MCF 10A (cell line): ENCODE measurements around the gene COL13A1. TPM values are rescaled to one million over a fixed set of nuclear protein-coding genes. Genes with fewer than 3 reads are reported as not detected.

Experiments used
- BruUV-seq: library from RNA; stranded (reverse); fragments of 400-500 nt; replicated peaks from 2 replicates; lab custom pipeline; 2021; lab: Mats Ljungman, UMichigan
- CTCF ChIA-PET: fragments of 300-600 bp; sonication (Branson Sonifier 250); formaldehyde crosslinking; extraction: SDS; loops from one replicate; lab custom pipeline; 2021; ENCODE audit warnings: antibody characterized with exemption, inconsistent platforms; lab: Yijun Ruan, JAX
- POLR2A ChIA-PET: fragments of 300-600, 350-650 bp; sonication (Branson Sonifier 250); formaldehyde crosslinking; extraction: SDS; loops from one replicate; lab custom pipeline; 2020; ENCODE audit warnings: antibody characterized with exemption, inconsistent platforms; lab: Yijun Ruan, JAX
- DNase-seq: peaks from one replicate; pipeline ENCODE4 v3.0.0-alpha.2; 2018; ENCODE audit not compliant: unreplicated experiment
- H3K27ac Mint-ChIP-seq: one replicate; pipeline ENCODE4 v1.8.0; 2022; ENCODE audit warnings: mild to moderate bottlenecking, low read depth, mixed read lengths; ENCODE audit not compliant: unreplicated experiment
- H3K27me3 Mint-ChIP-seq: one replicate; pipeline ENCODE4 v1.8.0; 2022; ENCODE audit warnings: mixed read lengths; ENCODE audit not compliant: insufficient read depth, unreplicated experiment
- H3K36me3 Mint-ChIP-seq: one replicate; pipeline ENCODE4 v1.8.0; 2022; ENCODE audit warnings: mild to moderate bottlenecking, moderate library complexity, mixed read lengths; ENCODE audit not compliant: insufficient read depth, unreplicated experiment
- H3K4me1 Mint-ChIP-seq: one replicate; pipeline ENCODE4 v1.8.0; 2022; ENCODE audit warnings: mixed read lengths; ENCODE audit not compliant: insufficient read depth, unreplicated experiment
- H3K4me3 Mint-ChIP-seq: one replicate; pipeline ENCODE4 v1.8.0; 2022; ENCODE audit warnings: mild to moderate bottlenecking, moderate library complexity, mixed read lengths; ENCODE audit not compliant: unreplicated experiment
- H3K9me3 Mint-ChIP-seq: one replicate; pipeline ENCODE4 v1.8.0; 2022; ENCODE audit warnings: mixed read lengths; ENCODE audit not compliant: unreplicated experiment
- CTCF ChIP-seq: fragments of 200-600 bp; IDR thresholded peaks from one replicate; pipeline ENCODE4 v1.8.0; 2022; ENCODE audit warnings: antibody characterized with exemption, mild to moderate bottlenecking; ENCODE audit not compliant: unreplicated experiment
- intact Hi-C: fragments of 100-400 bp; cut with micrococcal nuclease; formaldehyde crosslinking; loops from 2 replicates; pipeline ENCODE4 v1.14.1; 2022
- total RNA-seq: library from RNA; stranded (reverse); gene quantifications from 2 replicates; pipeline ENCODE4 v1.2.3, GENCODE V29; 2022

The COL13A1 gene
- total RNA-seq, 1 experiment from 2014 or later: 0.47 TPM

GRCh38 chr10:69963178-69963834, 161.6 kb downstream of the COL13A1 start:
- DNase-seq: no peak
- TF ChIP-seq CTCF: no peak
- CTCF ChIA-PET: interaction anchor here (0.6 to 1.3 kb wide), 3 partner anchors 81 to 320 kb away, joined by 3 to 5 read pairs (median 5); partner anchors contain the start of gene TYSND1
- Mint-ChIP-seq H3K27ac (no peak overlapping the region), H3K4me3 (no peak overlapping the region), H3K4me1 (no peaks in the 10 kb centered on the region), H3K36me3 (no peaks in the 10 kb centered on the region), H3K9me3 (no peaks in the 10 kb centered on the region), H3K27me3 (peaks cover 38% of the 10 kb centered on the region)
- no TSS peak for BruUV-seq
- POLR2A ChIA-PET: no interaction called here
- intact Hi-C loops: no loop called here

- intact Hi-C loops: no loop called here
- TF ChIP-seq CTCF: no peak
- no TSS peak for BruUV-seq
- no peak overlapping the region for H3K4me3 Mint-ChIP-seq
- H3K27me3 Mint-ChIP-seq: peaks cover 38% of the 10 kb centered on the region
- no peaks in the 10 kb centered on the region for H3K9me3 Mint-ChIP-seq
- H3K4me1 Mint-ChIP-seq: no peaks in the 10 kb centered on the region
- CTCF ChIA-PET: interaction anchor here (1.1 to 1.3 kb wide), 2 partner anchors 182 to 320 kb away, joined by 5 read pairs; partner anchors contain the start of gene TYSND1
- POLR2A ChIA-PET: no interaction called here
- no peaks in the 10 kb centered on the region for H3K36me3 Mint-ChIP-seq
- no peak for DNase-seq
- H3K27ac Mint-ChIP-seq: no peak overlapping the region
Measured at GRCh38 chr10:69963835-69964710, 162.4 kb downstream of the COL13A1 start.

- no peak overlapping the region for H3K4me3 Mint-ChIP-seq
- no peaks in the 10 kb centered on the region for H3K9me3 Mint-ChIP-seq
- no peaks in the 10 kb centered on the region for H3K4me1 Mint-ChIP-seq
- ChIA-PET CTCF (no interaction called here), POLR2A (no interaction called here)
- no peak overlapping the region for H3K27ac Mint-ChIP-seq
- TF ChIP-seq CTCF: no peak
- DNase-seq: no peak
- intact Hi-C loops: no loop called here
- no peaks in the 10 kb centered on the region for H3K36me3 Mint-ChIP-seq
- no TSS peak for BruUV-seq
- peaks cover 38% of the 10 kb centered on the region for H3K27me3 Mint-ChIP-seq
Measured at GRCh38 chr10:69965086-69965485, 163.4 kb downstream of the COL13A1 start.
